Kidney (tissue), 14 donors: ENCODE data around the gene KMT5C. TPM values are rescaled to one million over a fixed set of nuclear protein-coding genes. Genes with fewer than 3 reads are reported as not detected.

Experiments
- DNase-seq, 5 donors: peaks; one replicate each; pipeline ENCODE4 v3.0.0-alpha.2; 2013 to 2020
- FAIRE-seq: peaks from 2 replicates; lab custom pipeline; 2012; peaks lifted over from hg19 to GRCh38; lab: Jason Lieb, UNC
- H3K27ac ChIP-seq, 2 donors: one replicate each; pipeline ENCODE4 v1.7.0; 2013; ENCODE audit warnings: low read depth in 2 of 2, low read length in 2 of 2, inconsistent platforms in 1 of 2
- H3K27me3 ChIP-seq: one replicate; pipeline ENCODE4 v1.7.1; 2013; ENCODE audit warnings: low read length, inconsistent platforms; ENCODE audit not compliant: control insufficient read depth, insufficient read depth
- H3K36me3 ChIP-seq, 3 donors: one replicate each; pipeline versions ENCODE4 v1.7.0 to v1.7.1; 2013; ENCODE audit warnings: low read length in 3 of 3, control low read depth in 1 of 3, inconsistent platforms in 1 of 3; ENCODE audit not compliant: insufficient read depth in 3 of 3, control insufficient read depth in 2 of 3
- H3K4me1 ChIP-seq, 3 donors: one replicate each; pipeline versions ENCODE4 v1.7.0 to v1.7.1; 2013; ENCODE audit warnings: low read length in 3 of 3, inconsistent platforms in 1 of 3, low read depth in 1 of 3; ENCODE audit not compliant: control insufficient read depth in 2 of 3, insufficient read depth in 2 of 3
- H3K4me3 ChIP-seq, 3 donors: one replicate each; pipeline versions ENCODE4 v1.7.0 to v1.8.1; 2013; ENCODE audit warnings: low read length in 3 of 3, control low read depth in 1 of 3, inconsistent platforms in 1 of 3
- H3K9ac ChIP-seq, 3 donors: one replicate each; pipeline versions ENCODE4 v1.7.0 to v1.7.1; 2013; ENCODE audit warnings: low read length in 3 of 3, control low read depth in 1 of 3, inconsistent platforms in 1 of 3
- H3K9me3 ChIP-seq, 3 donors: one replicate each; pipeline versions ENCODE4 v1.7.0 to v1.7.1; 2013; ENCODE audit warnings: low read length in 3 of 3, control low read depth in 1 of 3, inconsistent platforms in 1 of 3; ENCODE audit not compliant: control insufficient read depth in 2 of 3, insufficient read depth in 1 of 3
- CTCF ChIP-seq: IDR thresholded peaks from 3 replicates; pipeline ENCODE4 v1.5.1; 2012; ENCODE audit warnings: mild to moderate bottlenecking, moderate library complexity, borderline replicate concordance; ENCODE audit not compliant: insufficient read depth; ENCODE audit errors: extremely low read depth
- intact Hi-C: fragments of 100-400 bp; cut with DNase I; formaldehyde crosslinking; loops from one replicate; pipeline ENCODE4 v1.11.1; 2022
- polyA plus RNA-seq: library from polyadenylated mRNA; stranded (reverse); fragments of 350-450 nt; fragmentation: Illumina TruSeq; extraction: RNeasy Lipid Tissue Mini Kit (QIAGEN cat#74804); gene quantifications from one replicate; pipeline ENCODE4 v1.2.3, GENCODE V29; 2014; ENCODE audit warnings: low read depth, low replicate concordance; ENCODE audit not compliant: insufficient read depth
- total RNA-seq: library from RNA; stranded (reverse); fragmentation: NEBNext Ultra II Directional; extraction: Animal tissue kit (Norgen Biotek cat#: 25700); gene quantifications from one replicate; pipeline ENCODE4 v1.2.1, GENCODE V29; 2021
- donor health status: control.
- donor health status: control.
- donor health status: control.
- donor health status: control.
- donor health status: control.
- donor health status: DM: yes; HTN: yes; CAD: no.
- donor health status: Normal renal cell carcinoma (clear cell type).

KMT5C gene
- total and polyA plus RNA-seq, 2 donors from 2014 or later: 4.1 to 13.0 TPM

- Histone ChIP-seq H3K9ac (no peak overlapping the region), H3K9me3 (no peaks in the 10 kb centered on the region), H3K4me1 (peaks cover 0 to 35% (median 21%) of the 10 kb centered on the region in 3 donors), H3K27ac (no peak overlapping the region), H3K36me3 (peaks cover 2 to 27% (median 10%) of the 10 kb centered on the region in 3 donors), H3K4me3 (no peak overlapping the region), H3K27me3 (no peaks in the 10 kb centered on the region)
- no peak for TF ChIP-seq CTCF
- FAIRE-seq (no peak), DNase-seq (no peak)
- intact Hi-C loops: no loop called here
Measured at GRCh38 chr19:55390461-55390880, 50.8 kb downstream of the KMT5C start.

GRCh38 chr19:55391191-55391670 is 51.6 kb downstream of the KMT5C start:
- no peaks in the 10 kb centered on the region for H3K27me3 ChIP-seq
- peaks cover 2 to 27% (median 10%) of the 10 kb centered on the region in 3 donors for H3K36me3 ChIP-seq
- FAIRE-seq (no peak), DNase-seq (no peak)
- H3K4me3 ChIP-seq: no peak overlapping the region
- intact Hi-C loops: no loop called here
- no peak overlapping the region for H3K27ac ChIP-seq
- peaks cover 0 to 34% (median 21%) of the 10 kb centered on the region in 3 donors for H3K4me1 ChIP-seq
- H3K9me3 ChIP-seq: no peaks in the 10 kb centered on the region
- TF ChIP-seq CTCF: no peak
- no peak overlapping the region for H3K9ac ChIP-seq

GRCh38 chr19:55391702-55392615 is 52.3 kb downstream of the KMT5C start:
- FAIRE-seq: no peak
- H3K9ac ChIP-seq: no peak overlapping the region
- peaks cover 2 to 26% (median 10%) of the 10 kb centered on the region in 3 donors for H3K36me3 ChIP-seq
- DNase-seq: no peak
- no peak overlapping the region for H3K27ac ChIP-seq
- H3K27me3 ChIP-seq: no peaks in the 10 kb centered on the region
- no peaks in the 10 kb centered on the region for H3K9me3 ChIP-seq
- no peak for TF ChIP-seq CTCF
- intact Hi-C loops: no loop called here
- H3K4me1 ChIP-seq: peaks cover 0 to 28% (median 15%) of the 10 kb centered on the region in 3 donors
- H3K4me3 ChIP-seq: no peak overlapping the region
